HEK293 (cell line): ENCODE data around the gene SURF1.

Experiments used
- CTCF ChIA-PET: fragments of 350-600 bp; formaldehyde crosslinking; extraction: SDS; loops from one replicate; lab custom pipeline; 2021; ENCODE audit warnings: antibody characterized with exemption; lab: Yijun Ruan, JAX
- POLR2A ChIA-PET: fragments of 300-600 bp; formaldehyde crosslinking; extraction: SDS; loops from one replicate; lab custom pipeline; 2020; ENCODE audit warnings: antibody characterized with exemption, inconsistent platforms; lab: Yijun Ruan, JAX
- H3K27ac ChIP-seq: fragments of 200-500 bp; sonication (Bioruptor generic); 2 replicates; pipeline ENCODE4 v1.5.1; 2014; ENCODE audit warnings: low read depth, low read length, control low read depth, inconsistent platforms; ENCODE audit errors: extremely low read depth
- H3K36me3 ChIP-seq, 2 experiments: fragments of 200-500 bp in 1 of 2; sonication (Bioruptor generic) in 1 of 2; 1 replicate in 1 of 2; 2 replicates in 1 of 2; pipeline ENCODE4 v1.5.1; 2014 to 2017; ENCODE audit warnings: inconsistent platforms in 2 of 2, low read length in 2 of 2; ENCODE audit not compliant: control insufficient read depth in 2 of 2, insufficient read depth in 1 of 2
- H3K4me1 ChIP-seq: fragments of 200-500 bp; sonication (Bioruptor generic); 2 replicates; pipeline ENCODE4 v1.5.1; 2014; ENCODE audit warnings: mild to moderate bottlenecking, low read length, inconsistent platforms; ENCODE audit not compliant: control insufficient read depth, insufficient read depth
- H3K4me3 ChIP-seq: 2 replicates; pipeline ENCODE4 v1.5.1; 2011; ENCODE audit warnings: low read depth, mild to moderate bottlenecking, control low read depth, low read length, moderate library complexity
- H3K9me3 ChIP-seq: fragments of 200-500 bp; sonication (Bioruptor generic); 2 replicates; pipeline ENCODE4 v1.5.1; 2014; ENCODE audit warnings: low read depth, low read length, inconsistent platforms; ENCODE audit not compliant: control insufficient read depth, insufficient read depth
- AEBP2 ChIP-seq: fragments of 450-650 bp; formaldehyde crosslinking; IDR thresholded peaks from 2 replicates; pipeline ENCODE4 v1.5.1; 2016; ENCODE audit warnings: missing biosample characterization, missing genetic modification characterization, borderline replicate concordance
- IKZF3 ChIP-seq: fragments of 450-650 bp; IDR thresholded peaks from 2 replicates; pipeline ENCODE4 v1.5.0; 2018; ENCODE audit warnings: missing biosample characterization, mild to moderate bottlenecking, missing genetic modification characterization, moderate library complexity
- INSM2 ChIP-seq: fragments of 450-650 bp; formaldehyde crosslinking; IDR thresholded peaks from 2 replicates; pipeline ENCODE4 v1.5.1; 2016; ENCODE audit warnings: missing biosample characterization, missing genetic modification characterization
- KLF16 ChIP-seq: fragments of 450-650 bp; formaldehyde crosslinking; IDR thresholded peaks from 2 replicates; pipeline ENCODE4 v1.5.1; 2017; ENCODE audit warnings: missing biosample characterization, missing genetic modification characterization
- KLF8 ChIP-seq: fragments of 450-650 bp; formaldehyde crosslinking; IDR thresholded peaks from 2 replicates; pipeline ENCODE4 v1.5.1; 2016; ENCODE audit warnings: missing biosample characterization, missing genetic modification characterization
- SP3 ChIP-seq: fragments of 450-650 bp; formaldehyde crosslinking; IDR thresholded peaks from 2 replicates; pipeline ENCODE4 v1.5.1; 2016; ENCODE audit warnings: missing biosample characterization, missing genetic modification characterization
- YY2 ChIP-seq: fragments of 450-650 bp; formaldehyde crosslinking; IDR thresholded peaks from 2 replicates; pipeline ENCODE4 v1.5.1; 2016; ENCODE audit warnings: missing biosample characterization, missing genetic modification characterization
- ZFHX2 ChIP-seq: fragments of 450-650 bp; formaldehyde crosslinking; conservative IDR thresholded peaks from 2 replicates; pipeline ENCODE4 v1.5.1; 2016; ENCODE audit warnings: missing biosample characterization, missing genetic modification characterization
- ZNF302 ChIP-seq: fragments of 450-650 bp; formaldehyde crosslinking; IDR thresholded peaks from 2 replicates; pipeline ENCODE4 v1.5.1; 2016; ENCODE audit warnings: missing biosample characterization, missing genetic modification characterization, low read depth
- ZNF394 ChIP-seq: fragments of 450-650 bp; formaldehyde crosslinking; IDR thresholded peaks from 2 replicates; pipeline ENCODE4 v1.5.1; 2016; ENCODE audit warnings: missing biosample characterization, missing genetic modification characterization, mild to moderate bottlenecking, moderate library complexity, borderline replicate concordance
- ZNF513 ChIP-seq: fragments of 450-650 bp; IDR thresholded peaks from 2 replicates; pipeline ENCODE4 v1.5.1; 2018; ENCODE audit warnings: missing biosample characterization, missing genetic modification characterization
- ZNF544 ChIP-seq: fragments of 450-650 bp; formaldehyde crosslinking; IDR thresholded peaks from 2 replicates; pipeline ENCODE4 v1.5.0; 2017; ENCODE audit warnings: missing biosample characterization, missing genetic modification characterization
- ZNF558 ChIP-seq: fragments of 450-650 bp; formaldehyde crosslinking; IDR thresholded peaks from 2 replicates; pipeline ENCODE4 v1.5.1; 2016; ENCODE audit warnings: missing biosample characterization, missing genetic modification characterization
- ZNF645 ChIP-seq: fragments of 450-650 bp; formaldehyde crosslinking; IDR thresholded peaks from 2 replicates; pipeline ENCODE4; 2016; ENCODE audit warnings: missing biosample characterization, missing genetic modification characterization
- ZNF747 ChIP-seq: fragments of 450-650 bp; formaldehyde crosslinking; IDR thresholded peaks from 2 replicates; pipeline ENCODE4 v1.5.1; 2016; ENCODE audit warnings: missing biosample characterization, missing genetic modification characterization
- ZNF776 ChIP-seq: fragments of 450-650 bp; formaldehyde crosslinking; IDR thresholded peaks from 2 replicates; pipeline ENCODE4 v1.5.0; 2017; ENCODE audit warnings: missing biosample characterization, missing genetic modification characterization, borderline replicate concordance
- ZNF830 ChIP-seq: fragments of 450-650 bp; IDR thresholded peaks from 2 replicates; pipeline ENCODE4 v1.5.0; 2018; ENCODE audit warnings: missing biosample characterization, missing genetic modification characterization, low read depth, mild to moderate bottlenecking, moderate library complexity
- TF ChIP-seq, protein P1 (sequence below): fragments of 450-650 bp; formaldehyde crosslinking; IDR thresholded peaks from 2 replicates; pipeline ENCODE4 v1.5.1; 2016; ENCODE audit warnings: missing biosample characterization, missing genetic modification characterization
- TF ChIP-seq, protein P2 (sequence below): fragments of 450-650 bp; formaldehyde crosslinking; IDR thresholded peaks from 2 replicates; pipeline ENCODE4 v1.5.1; 2016; ENCODE audit warnings: missing biosample characterization, missing genetic modification characterization
- TF ChIP-seq, protein P3 (sequence below): fragments of 450-650 bp; formaldehyde crosslinking; IDR thresholded peaks from 2 replicates; pipeline ENCODE4 v1.5.1; 2016; ENCODE audit warnings: missing biosample characterization, missing genetic modification characterization
- TF ChIP-seq, protein P4 (sequence below): fragments of 450-650 bp; formaldehyde crosslinking; IDR thresholded peaks from 2 replicates; pipeline ENCODE4 v1.5.1; 2016; ENCODE audit warnings: missing biosample characterization, missing genetic modification characterization

SURF1 gene, protein sequence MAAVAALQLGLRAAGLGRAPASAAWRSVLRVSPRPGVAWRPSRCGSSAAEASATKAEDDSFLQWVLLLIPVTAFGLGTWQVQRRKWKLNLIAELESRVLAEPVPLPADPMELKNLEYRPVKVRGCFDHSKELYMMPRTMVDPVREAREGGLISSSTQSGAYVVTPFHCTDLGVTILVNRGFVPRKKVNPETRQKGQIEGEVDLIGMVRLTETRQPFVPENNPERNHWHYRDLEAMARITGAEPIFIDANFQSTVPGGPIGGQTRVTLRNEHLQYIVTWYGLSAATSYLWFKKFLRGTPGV

GRCh38 chr9:133356391-133357091 lies at the start of gene SURF1, which contains the start of gene SURF2:
TSS of gene SURF1 (minus strand) at chr9:133356487. CDS start at chr9:133356453, 34 bp downstream.
TSS of gene SURF2 (plus strand) at chr9:133356550. CDS start at chr9:133356593, 43 bp downstream.
- Histone ChIP-seq H3K4me1 (no peaks in the 10 kb centered on the region), H3K4me3 (peak within 1 kb of the TSS; percentile 83), H3K27ac (peak within 1 kb of the TSS; percentile 43; the same call in 1 of the 2 replicates), H3K36me3 (peaks cover 5 to 76% of the 10 kb centered on the region in 2 experiments), H3K9me3 (no peaks in the 10 kb centered on the region)
- ChIA-PET POLR2A (interaction anchor here (0.8 to 6.6 kb wide), 14 partner anchors 8 to 326 kb away, joined by 3 to 89 read pairs (median 4); partner anchors contain the start of genes GTF3C5, MED22 and RPL7A), CTCF (interaction anchor here (0.6 to 2.7 kb wide), 12 partner anchors 14 to 573 kb away, joined by 3 to 13 read pairs (median 4); partner anchors contain the start of gene SLC2A6)
- peak; percentile 70 for TF ChIP-seq ZFHX2
- TF ChIP-seq, protein P1, sequence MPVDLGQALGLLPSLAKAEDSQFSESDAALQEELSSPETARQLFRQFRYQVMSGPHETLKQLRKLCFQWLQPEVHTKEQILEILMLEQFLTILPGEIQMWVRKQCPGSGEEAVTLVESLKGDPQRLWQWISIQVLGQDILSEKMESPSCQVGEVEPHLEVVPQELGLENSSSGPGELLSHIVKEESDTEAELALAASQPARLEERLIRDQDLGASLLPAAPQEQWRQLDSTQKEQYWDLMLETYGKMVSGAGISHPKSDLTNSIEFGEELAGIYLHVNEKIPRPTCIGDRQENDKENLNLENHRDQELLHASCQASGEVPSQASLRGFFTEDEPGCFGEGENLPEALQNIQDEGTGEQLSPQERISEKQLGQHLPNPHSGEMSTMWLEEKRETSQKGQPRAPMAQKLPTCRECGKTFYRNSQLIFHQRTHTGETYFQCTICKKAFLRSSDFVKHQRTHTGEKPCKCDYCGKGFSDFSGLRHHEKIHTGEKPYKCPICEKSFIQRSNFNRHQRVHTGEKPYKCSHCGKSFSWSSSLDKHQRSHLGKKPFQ (tag by site-specific recombination) = no peak
- no peak for TF ChIP-seq IKZF3
- TF ChIP-seq, protein P2, sequence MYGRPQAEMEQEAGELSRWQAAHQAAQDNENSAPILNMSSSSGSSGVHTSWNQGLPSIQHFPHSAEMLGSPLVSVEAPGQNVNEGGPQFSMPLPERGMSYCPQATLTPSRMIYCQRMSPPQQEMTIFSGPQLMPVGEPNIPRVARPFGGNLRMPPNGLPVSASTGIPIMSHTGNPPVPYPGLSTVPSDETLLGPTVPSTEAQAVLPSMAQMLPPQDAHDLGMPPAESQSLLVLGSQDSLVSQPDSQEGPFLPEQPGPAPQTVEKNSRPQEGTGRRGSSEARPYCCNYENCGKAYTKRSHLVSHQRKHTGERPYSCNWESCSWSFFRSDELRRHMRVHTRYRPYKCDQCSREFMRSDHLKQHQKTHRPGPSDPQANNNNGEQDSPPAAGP (tag by site-specific recombination) = peak; percentile 88
- no peak for TF ChIP-seq INSM2 (tag by site-specific recombination)
- TF ChIP-seq, protein P3, sequence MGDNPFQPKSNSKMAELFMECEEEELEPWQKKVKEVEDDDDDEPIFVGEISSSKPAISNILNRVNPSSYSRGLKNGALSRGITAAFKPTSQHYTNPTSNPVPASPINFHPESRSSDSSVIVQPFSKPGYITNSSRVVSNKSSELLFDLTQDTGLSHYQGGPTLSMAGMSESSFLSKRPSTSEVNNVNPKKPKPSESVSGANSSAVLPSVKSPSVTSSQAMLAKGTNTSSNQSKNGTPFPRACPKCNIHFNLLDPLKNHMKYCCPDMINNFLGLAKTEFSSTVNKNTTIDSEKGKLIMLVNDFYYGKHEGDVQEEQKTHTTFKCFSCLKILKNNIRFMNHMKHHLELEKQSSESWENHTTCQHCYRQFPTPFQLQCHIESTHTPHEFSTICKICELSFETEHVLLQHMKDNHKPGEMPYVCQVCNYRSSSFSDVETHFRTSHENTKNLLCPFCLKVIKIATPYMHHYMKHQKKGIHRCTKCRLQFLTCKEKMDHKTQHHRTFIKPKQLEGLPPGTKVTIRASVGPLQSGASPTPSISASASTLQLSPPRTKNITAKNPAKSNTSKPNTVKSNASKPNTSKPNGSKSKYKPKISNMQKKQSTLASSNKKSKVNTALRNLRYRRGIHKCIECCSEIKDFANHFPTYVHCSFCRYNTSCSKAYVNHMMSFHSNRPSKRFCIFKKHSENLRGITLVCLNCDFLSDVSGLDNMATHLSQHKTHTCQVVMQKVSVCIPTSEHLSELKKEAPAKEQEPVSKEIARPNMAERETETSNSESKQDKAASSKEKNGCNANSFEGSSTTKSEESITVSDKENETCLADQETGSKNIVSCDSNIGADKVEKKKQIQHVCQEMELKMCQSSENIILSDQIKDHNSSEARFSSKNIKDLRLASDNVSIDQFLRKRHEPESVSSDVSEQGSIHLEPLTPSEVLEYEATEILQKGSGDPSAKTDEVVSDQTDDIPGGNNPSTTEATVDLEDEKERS (tag by site-specific recombination) = no peak
- TF ChIP-seq ZNF747 = no peak
- no peak for TF ChIP-seq ZNF645 (tag by site-specific recombination)
- no peak for TF ChIP-seq ZNF544
- TF ChIP-seq ZNF513 = no peak
- no peak for TF ChIP-seq ZNF302
- TF ChIP-seq ZNF558 (tag by site-specific recombination) = no peak
- no peak for TF ChIP-seq YY2 (tag by site-specific recombination)
- TF ChIP-seq ZNF776 (tag by site-specific recombination) = no peak
- TF ChIP-seq, protein P4, sequence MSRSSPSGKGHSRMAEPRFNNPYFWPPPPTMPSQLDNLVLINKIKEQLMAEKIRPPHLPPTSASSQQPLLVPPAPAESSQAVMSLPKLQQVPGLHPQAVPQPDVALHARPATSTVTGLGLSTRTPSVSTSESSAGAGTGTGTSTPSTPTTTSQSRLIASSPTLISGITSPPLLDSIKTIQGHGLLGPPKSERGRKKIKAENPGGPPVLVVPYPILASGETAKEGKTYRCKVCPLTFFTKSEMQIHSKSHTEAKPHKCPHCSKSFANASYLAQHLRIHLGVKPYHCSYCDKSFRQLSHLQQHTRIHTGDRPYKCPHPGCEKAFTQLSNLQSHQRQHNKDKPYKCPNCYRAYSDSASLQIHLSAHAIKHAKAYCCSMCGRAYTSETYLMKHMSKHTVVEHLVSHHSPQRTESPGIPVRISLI (tag by site-specific recombination) = no peak
- no peak for TF ChIP-seq ZNF830 (tag by site-specific recombination)
- TF ChIP-seq SP3 = peak; percentile 81
- TF ChIP-seq KLF8 (tag by site-specific recombination) = peak; percentile 85; the same call in 1 of the 2 replicates
- no peak for TF ChIP-seq AEBP2
- peak; percentile 54; the same call in 1 of the 2 replicates for TF ChIP-seq ZNF394 (tag by site-specific recombination)
- TF ChIP-seq KLF16 (tag by site-specific recombination) = peak; percentile 70
